H1 (cell line): ENCODE results near the gene LSG1. TPM values are rescaled to one million over a fixed set of nuclear protein-coding genes. Genes with fewer than 3 reads are reported as not detected.

Source experiments
- CTCF ChIA-PET: fragments of 300-600 bp; sonication (Branson Sonifier 250); formaldehyde crosslinking; loops from one replicate; lab custom pipeline; 2021; ENCODE audit not compliant: partially characterized antibody; lab: Charles Lee
- POLR2A ChIA-PET: fragments of 300-600 bp; sonication (Branson Sonifier 250); formaldehyde crosslinking; loops from one replicate; lab custom pipeline; 2021; ENCODE audit warnings: inconsistent platforms; ENCODE audit not compliant: partially characterized antibody; lab: Charles Lee
- DNase-seq, 2 experiments: peaks; one replicate each; pipeline versions ENCODE4 v3.0.0 to v3.0.0-alpha.2; 2010 to 2022; ENCODE audit warnings: low spot score in 2 of 2, low read depth in 1 of 2, mixed read lengths in 1 of 2
- FAIRE-seq: peaks from 2 replicates; lab custom pipeline; 2011; peaks lifted over from hg19 to GRCh38; lab: Jason Lieb, UNC
- H2AFZ ChIP-seq: 2 replicates; pipeline ENCODE4 v1.8.1; 2012; ENCODE audit warnings: low read length, inconsistent platforms
- H2AK5ac ChIP-seq: 2 replicates; pipeline ENCODE4 v1.6.1; 2013; ENCODE audit warnings: low read depth, low read length
- H2BK120ac ChIP-seq: replicated peaks from 2 replicates; pipeline ENCODE3; 2013; ENCODE audit warnings: low read depth, low read length, inconsistent platforms
- H2BK12ac ChIP-seq: 2 replicates; pipeline ENCODE4 v1.6.1; 2013; ENCODE audit warnings: low read depth, low read length
- H2BK15ac ChIP-seq: 2 replicates; pipeline ENCODE4 v1.6.1; 2013; ENCODE audit warnings: low read length
- H2BK20ac ChIP-seq: 2 replicates; pipeline ENCODE4 v1.6.1; 2013; ENCODE audit warnings: low read length
- H2BK5ac ChIP-seq: 2 replicates; pipeline ENCODE4 v1.6.1; 2013; ENCODE audit warnings: low read depth, low read length
- H3K14ac ChIP-seq: 2 replicates; pipeline ENCODE4 v1.6.1; 2013; ENCODE audit warnings: inconsistent platforms; ENCODE audit not compliant: insufficient read length
- H3K18ac ChIP-seq: 2 replicates; pipeline ENCODE4 v1.6.1; 2013; ENCODE audit warnings: low read length; ENCODE audit errors: extremely low read depth
- H3K23ac ChIP-seq: 2 replicates; pipeline ENCODE4 v1.6.1; 2013; ENCODE audit warnings: inconsistent platforms; ENCODE audit not compliant: insufficient read length
- H3K23me2 ChIP-seq: 2 replicates; pipeline ENCODE4 v1.6.1; 2013; ENCODE audit warnings: low read depth, low read length
- H3K27ac ChIP-seq: 2 replicates; pipeline ENCODE4 v1.6.1; 2011; ENCODE audit warnings: low read depth, low read length, inconsistent platforms
- H3K27me3 ChIP-seq, 4 experiments: replicated peaks in 1 of 4; 1 replicate in 1 of 4; 2 replicates in 3 of 4; pipeline versions ENCODE4 v1.6.1 to v1.8.1; 2011 to 2013; ENCODE audit warnings: low read length in 3 of 4, mild to moderate bottlenecking in 3 of 4, inconsistent platforms in 2 of 4, mixed read lengths in 2 of 4, moderate library complexity in 1 of 4; ENCODE audit not compliant: control insufficient read depth in 3 of 4, insufficient read depth in 3 of 4; ENCODE audit errors: extremely low read depth in 1 of 4
- H3K36me3 ChIP-seq, 4 experiments: 2 replicates each; pipeline versions ENCODE4 v1.6.1 to v1.8.1; 2011 to 2013; ENCODE audit warnings: mild to moderate bottlenecking in 4 of 4, low read length in 3 of 4, moderate library complexity in 2 of 4, control low read depth in 1 of 4, inconsistent platforms in 1 of 4; ENCODE audit not compliant: insufficient read depth in 4 of 4, control insufficient read depth in 2 of 4
- H3K4ac ChIP-seq: replicated peaks from 2 replicates; pipeline ENCODE3; 2013; ENCODE audit warnings: low read length, low read depth, mixed read lengths, inconsistent platforms; ENCODE audit not compliant: insufficient read length
- H3K4me1 ChIP-seq, 4 experiments: replicated peaks in 1 of 4; 1 replicate in 1 of 4; 2 replicates in 3 of 4; pipeline versions ENCODE4 v1.6.1 to v1.8.1; 2011 to 2013; ENCODE audit warnings: low read length in 3 of 4, inconsistent platforms in 2 of 4, mixed read lengths in 1 of 4; ENCODE audit not compliant: insufficient read depth in 4 of 4, control insufficient read depth in 3 of 4
- H3K4me2 ChIP-seq, 2 experiments: 2 replicates each; pipeline versions ENCODE4 v1.6.1 to v1.8.1; 2011 to 2013; ENCODE audit warnings: low read depth in 2 of 2, low read length in 2 of 2, control low read depth in 1 of 2, inconsistent platforms in 1 of 2, mild to moderate bottlenecking in 1 of 2; ENCODE audit not compliant: insufficient read depth in 1 of 2
- H3K4me3 ChIP-seq, 4 experiments: fragments of 200-600, 300-600 bp in 1 of 4; sonication (generic), shearing (Covaris generic), sonication (Bioruptor Twin) in 1 of 4; 2 replicates each; pipeline versions ENCODE4 v1.5.1 to v1.8.1; 2011 to 2016; ENCODE audit warnings: low read length in 4 of 4, low read depth in 3 of 4, control low read depth in 2 of 4, inconsistent platforms in 2 of 4, mild to moderate bottlenecking in 2 of 4, mixed read lengths in 1 of 4, moderate library complexity in 1 of 4; ENCODE audit not compliant: insufficient read depth in 2 of 4; ENCODE audit errors: extremely low read depth in 1 of 4
- H3K56ac ChIP-seq: replicated peaks from 2 replicates; pipeline ENCODE3; 2013; ENCODE audit warnings: low read depth, mild to moderate bottlenecking, mixed read lengths, low read length, inconsistent platforms; ENCODE audit not compliant: insufficient read length
- H3K79me1 ChIP-seq: 2 replicates; pipeline ENCODE4 v1.6.1; 2013; ENCODE audit warnings: low read depth, low read length, control low read depth
- H3K79me2 ChIP-seq, 2 experiments: 2 replicates each; pipeline versions ENCODE4 v1.6.1 to v1.8.1; 2012 to 2013; ENCODE audit warnings: low read length in 2 of 2, mild to moderate bottlenecking in 2 of 2, inconsistent platforms in 1 of 2; ENCODE audit not compliant: insufficient read depth in 2 of 2, control insufficient read depth in 1 of 2
- H3K9ac ChIP-seq, 4 experiments: replicated peaks in 1 of 4; 1 replicate in 1 of 4; 2 replicates in 3 of 4; pipeline versions ENCODE4 v1.6.1 to v1.8.1; 2011 to 2013; ENCODE audit warnings: low read depth in 3 of 4, low read length in 3 of 4, control low read depth in 2 of 4, mild to moderate bottlenecking in 2 of 4, moderate library complexity in 2 of 4, inconsistent platforms in 1 of 4; ENCODE audit errors: extremely low read depth in 1 of 4
- H3K9me3 ChIP-seq, 2 experiments: 2 replicates each; pipeline versions ENCODE4 v1.6.1 to v1.8.1; 2012 to 2013; ENCODE audit warnings: mild to moderate bottlenecking in 2 of 2, moderate library complexity in 2 of 2, control low read depth in 1 of 2, inconsistent platforms in 1 of 2, low read depth in 1 of 2, low read length in 1 of 2, mixed read lengths in 1 of 2; ENCODE audit not compliant: insufficient read depth in 2 of 2
- H4K20me1 ChIP-seq, 2 experiments: replicated peaks in 1 of 2; 2 replicates each; pipeline versions ENCODE3 to v1.8.1; 2011 to 2013; ENCODE audit warnings: inconsistent platforms in 2 of 2, low read length in 2 of 2, mild to moderate bottlenecking in 1 of 2; ENCODE audit not compliant: insufficient read depth in 2 of 2, control insufficient read depth in 1 of 2
- H4K5ac ChIP-seq: 2 replicates; pipeline ENCODE4 v1.6.1; 2013; ENCODE audit warnings: low read length, low read depth, mixed read lengths, inconsistent platforms; ENCODE audit not compliant: insufficient read length
- H4K8ac ChIP-seq: 2 replicates; pipeline ENCODE4 v1.8.0; 2013; ENCODE audit warnings: mild to moderate bottlenecking, moderate library complexity, low read length, inconsistent platforms; ENCODE audit not compliant: insufficient read depth; ENCODE audit errors: extremely low read depth
- H4K91ac ChIP-seq: replicated peaks from 2 replicates; pipeline ENCODE3; 2013; ENCODE audit warnings: low read length, mixed read lengths, inconsistent platforms; ENCODE audit not compliant: insufficient read length
- CBX8 ChIP-seq: fragments of 300-800, 300-1000 bp; sonication (generic); IDR thresholded peaks from 2 replicates; pipeline ENCODE4 v1.7.1; 2016; ENCODE audit warnings: low read depth, low read length, borderline replicate concordance
- CEBPB ChIP-seq: IDR thresholded peaks from 2 replicates; pipeline ENCODE4 v1.6.1; 2012; ENCODE audit warnings: low read depth, low read length
- FOSL1 ChIP-seq: IDR thresholded peaks from 2 replicates; pipeline ENCODE4 v1.6.1; 2011; ENCODE audit warnings: mild to moderate bottlenecking, low read depth, low read length, moderate library complexity; ENCODE audit not compliant: insufficient read depth
- PHF8 ChIP-seq: fragments of 200-600 bp; sonication (generic); conservative IDR thresholded peaks from 2 replicates; pipeline ENCODE4 v1.7.1; 2012; ENCODE audit warnings: low read depth, mild to moderate bottlenecking, inconsistent platforms, low read length, moderate library complexity
- RAD21 ChIP-seq, 2 experiments: IDR thresholded peaks in 1 of 2; conservative IDR thresholded peaks in 1 of 2; 2 replicates each; pipeline ENCODE4 v1.6.1; 2011; ENCODE audit warnings: low read depth in 2 of 2, low read length in 2 of 2, improper control_type of control experiment in 1 of 2, inconsistent platforms in 1 of 2, mild to moderate bottlenecking in 1 of 2, moderate library complexity in 1 of 2
- SIN3A ChIP-seq, 2 experiments: IDR thresholded peaks in 1 of 2; conservative IDR thresholded peaks in 1 of 2; 2 replicates each; pipeline ENCODE4 v1.6.1; 2011 to 2012; ENCODE audit warnings: low read length in 2 of 2, improper control_type of control experiment in 1 of 2, low read depth in 1 of 2, mild to moderate bottlenecking in 1 of 2
- TAF1 ChIP-seq: IDR thresholded peaks from 2 replicates; pipeline ENCODE4 v1.6.1; 2011; ENCODE audit warnings: mild to moderate bottlenecking, low read depth, low read length
- TAF7 ChIP-seq: optimal IDR thresholded peaks from 2 replicates; pipeline ENCODE3; 2011; ENCODE audit warnings: low read depth, mild to moderate bottlenecking, inconsistent platforms, low read length, moderate library complexity, borderline replicate concordance
- TBP ChIP-seq: IDR thresholded peaks from 2 replicates; pipeline ENCODE4 v1.6.1; 2011; ENCODE audit warnings: low read depth, low read length, improper control_type of control experiment
- YY1 ChIP-seq: IDR thresholded peaks from 2 replicates; pipeline ENCODE4 v1.6.1; 2011; ENCODE audit warnings: low read depth, mild to moderate bottlenecking, low read length
- WGBS, 2 experiments: shearing (Covaris generic) in 1 of 2; methylation state at CpG; one replicate each; pipeline versions ENCODE4 v1.1.6 to v1.1.7; 2013 to 2015; ENCODE audit warnings: low lambda C conversion rate in 2 of 2, mixed read lengths in 2 of 2, inconsistent platforms in 1 of 2, low coverage in 1 of 2, missing lambda C conversion rate in 1 of 2; ENCODE audit not compliant: insufficient replicate concordance in 2 of 2, insufficient coverage in 1 of 2, insufficient read length in 1 of 2; ENCODE audit errors: extremely low coverage in 1 of 2, missing lambda C conversion rate in 1 of 2; 5-methylcytosine and 5-hydroxymethylcytosine counted together
- polyA plus RNA-seq, 7 experiments: library from polyadenylated mRNA; depleted of rRNA in 3 of 7; stranded (reverse) in 5 of 7; unstranded in 2 of 7; fragments of >200 nt in 5 of 7; fragments of 200-250 nt in 2 of 7; gene quantifications; 1 replicate in 5 of 7; 2 replicates in 1 of 7; 4 replicates in 1 of 7; pipeline versions ENCODE4 v1.2.1 to v1.2.3, GENCODE V29; 2011 to 2013; ENCODE audit warnings: missing spikeins in 2 of 7, mixed read lengths in 2 of 7
- total RNA-seq: library from RNA; stranded (reverse); fragmentation: NEBNext Ultra II Directional; extraction: Animal tissue kit (Norgen Biotek cat#: 25700); gene quantifications from 2 replicates; pipeline ENCODE4 v1.2.1, GENCODE V29; 2021
- TF ChIP-seq, protein P1 (sequence below): IDR thresholded peaks from 2 replicates; pipeline ENCODE4 v1.6.1; 2011; ENCODE audit warnings: low read length, improper control_type of control experiment

Gene LSG1
- total and polyA plus RNA-seq, 2 of the 8 experiments (the other 6 are each of a cell fraction or from before 2014, with no cell fraction given) = 23.7 to 47.6 TPM

DNA sequence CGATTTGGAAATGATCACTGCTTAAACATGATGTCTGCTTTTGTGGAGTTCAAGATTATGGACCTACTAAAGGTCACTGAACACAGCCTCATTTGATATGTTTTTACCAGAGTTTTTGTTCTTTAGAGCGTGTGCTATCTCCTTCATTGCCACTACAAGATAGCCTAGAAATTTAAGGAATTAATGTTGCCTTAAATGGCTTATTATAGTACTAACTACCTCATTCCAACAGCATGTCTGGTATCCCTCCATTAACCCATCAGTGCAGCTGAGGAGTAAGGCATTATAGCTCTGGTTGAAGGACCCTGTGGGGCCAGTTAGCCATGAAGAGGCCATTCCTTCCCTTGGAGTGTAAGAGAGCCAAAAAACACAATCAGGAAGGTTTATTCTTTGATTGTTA, 11.4 kb upstream of the LSG1 start:
- DNase-seq = no peak
- Histone ChIP-seq H3K56ac (no peak overlapping the region), H3K4me2 (no peak overlapping the region), H4K8ac (no peak overlapping the region), H3K14ac (no peak overlapping the region), H3K27ac (no peak overlapping the region), H3K4me3 (no peak overlapping the region), H3K4me1 (peaks cover 0 to 10% (median 10%) of the 10 kb centered on the region in 4 experiments; a peak in 6 of 7 replicates), H2BK5ac (no peak overlapping the region), H3K4ac (no peak overlapping the region), H2BK20ac (no peak overlapping the region), H3K79me1 (no peaks in the 10 kb centered on the region), H3K9me3 (no peaks in the 10 kb centered on the region), H3K27me3 (peaks cover 7 to 36% (median 29%) of the 10 kb centered on the region in 4 experiments), H4K91ac (peak overlapping the region; percentile 25), H3K23me2 (peaks cover 22% of the 10 kb centered on the region; the same call in 1 of the 2 replicates), H3K18ac (no peak overlapping the region), H2AFZ (no peak overlapping the region), H2BK15ac (no peak overlapping the region), H2AK5ac (no peak overlapping the region), H2BK12ac (no peak overlapping the region), H4K20me1 (peaks cover 0 to 5% of the 10 kb centered on the region in 2 experiments), H2BK120ac (no peak overlapping the region), H3K23ac (no peak overlapping the region), H3K79me2 (no peaks in the 10 kb centered on the region), H3K9ac (no peak overlapping the region), H4K5ac (no peak overlapping the region), H3K36me3 (no peaks in the 10 kb centered on the region)
- ChIA-PET POLR2A (interaction anchor here (1.2 to 1.5 kb wide), 3 partner anchors 11 to 587 kb away, joined by 3 to 4 read pairs (median 4); partner anchors contain the start of gene LSG1), CTCF (interaction anchor here (0.6 to 9.3 kb wide), 61 partner anchors 12 to 587 kb away, joined by 3 to 110 read pairs (median 6); partner anchors contain the start of genes LSG1 and XXYLT1)
- 87% methylated on average over 2 of the region's 2 CpGs; no CpG with 5 or more reads in 1 of the 2 experiments for WGBS, 2 experiments
- no peak for TF ChIP-seq SIN3A (conservative IDR thresholded peaks at IDR 0.05 in 1 of 2, IDR thresholded peaks at IDR 0.05 in 1 of 2; ENCODE audit: low read depth in 1 of 2, low read length in 2 of 2)
- no peak for TF ChIP-seq RAD21 (IDR thresholded peaks at IDR 0.05 in 1 of 2, conservative IDR thresholded peaks at IDR 0.05 in 1 of 2; ENCODE audit: low read depth in 2 of 2, low read length in 2 of 2)
- no peak for TF ChIP-seq CBX8
- no peak for TF ChIP-seq TAF7
- TF ChIP-seq, protein P1, sequence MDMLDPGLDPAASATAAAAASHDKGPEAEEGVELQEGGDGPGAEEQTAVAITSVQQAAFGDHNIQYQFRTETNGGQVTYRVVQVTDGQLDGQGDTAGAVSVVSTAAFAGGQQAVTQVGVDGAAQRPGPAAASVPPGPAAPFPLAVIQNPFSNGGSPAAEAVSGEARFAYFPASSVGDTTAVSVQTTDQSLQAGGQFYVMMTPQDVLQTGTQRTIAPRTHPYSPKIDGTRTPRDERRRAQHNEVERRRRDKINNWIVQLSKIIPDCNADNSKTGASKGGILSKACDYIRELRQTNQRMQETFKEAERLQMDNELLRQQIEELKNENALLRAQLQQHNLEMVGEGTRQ = no peak
- TF ChIP-seq FOSL1 = no peak
- TF ChIP-seq TBP = no peak
- no peak for TF ChIP-seq CEBPB
- TF ChIP-seq TAF1 = no peak
- TF ChIP-seq YY1 = no peak
- TF ChIP-seq PHF8 = no peak
- no peak for FAIRE-seq
